Endothelial cell of umbilical vein (primary cell): ENCODE measurements around the gene PRCD.
"Not testable (repeated sequence)": the region's sequence is repeated elsewhere in the genome, so short reads cannot be mapped to it uniquely, and the experiment has no call there.

Source experiments
- EZH2 ChIP-seq: IDR thresholded peaks from 2 replicates; pipeline ENCODE4 v1.6.1; 2012; ENCODE audit warnings: borderline replicate concordance, low read depth, mild to moderate bottlenecking, moderate library complexity, low read length, inconsistent platforms; ENCODE audit not compliant: severe bottlenecking
- FOS ChIP-seq: IDR thresholded peaks from 2 replicates; pipeline ENCODE4 v1.6.1; 2011; ENCODE audit warnings: mild to moderate bottlenecking, low read length, moderate library complexity, borderline replicate concordance; ENCODE audit not compliant: insufficient read depth
- JUN ChIP-seq: IDR thresholded peaks from 2 replicates; pipeline ENCODE4 v1.6.1; 2011; ENCODE audit warnings: borderline replicate concordance, low read depth; ENCODE audit not compliant: insufficient read length, insufficient read depth
- MYC ChIP-seq: IDR thresholded peaks from one replicate; pipeline ENCODE4 v1.6.1; 2011; ENCODE audit warnings: mild to moderate bottlenecking, low read depth, low read length
- POLR2A ChIP-seq: IDR thresholded peaks from 2 replicates; pipeline ENCODE4 v1.6.1; 2012; ENCODE audit warnings: low read depth, mild to moderate bottlenecking, control low read depth, low read length
- POLR2AphosphoS5 ChIP-seq: IDR thresholded peaks from 2 replicates; pipeline ENCODE4 v1.6.1; 2012; ENCODE audit warnings: low read depth, mild to moderate bottlenecking, control low read depth, low read length, moderate library complexity; ENCODE audit not compliant: insufficient read depth
- TF ChIP-seq, protein P1 (sequence below), 2 donors: IDR thresholded peaks; 1 replicate in 1 of 2; 2 replicates in 1 of 2; pipeline ENCODE4 v1.5.1; 2011; ENCODE audit warnings: low read length in 2 of 2, mild to moderate bottlenecking in 2 of 2, moderate library complexity in 2 of 2, control low read depth in 1 of 2, inconsistent platforms in 1 of 2, low read depth in 1 of 2; ENCODE audit not compliant: insufficient read depth in 1 of 2; ENCODE audit errors: extremely low read depth in 1 of 2
- TF ChIP-seq, protein P2 (sequence below): IDR thresholded peaks from 2 replicates; pipeline ENCODE4 v1.6.1; 2011; ENCODE audit not compliant: insufficient read depth, insufficient read length

- TF ChIP-seq, protein P1, sequence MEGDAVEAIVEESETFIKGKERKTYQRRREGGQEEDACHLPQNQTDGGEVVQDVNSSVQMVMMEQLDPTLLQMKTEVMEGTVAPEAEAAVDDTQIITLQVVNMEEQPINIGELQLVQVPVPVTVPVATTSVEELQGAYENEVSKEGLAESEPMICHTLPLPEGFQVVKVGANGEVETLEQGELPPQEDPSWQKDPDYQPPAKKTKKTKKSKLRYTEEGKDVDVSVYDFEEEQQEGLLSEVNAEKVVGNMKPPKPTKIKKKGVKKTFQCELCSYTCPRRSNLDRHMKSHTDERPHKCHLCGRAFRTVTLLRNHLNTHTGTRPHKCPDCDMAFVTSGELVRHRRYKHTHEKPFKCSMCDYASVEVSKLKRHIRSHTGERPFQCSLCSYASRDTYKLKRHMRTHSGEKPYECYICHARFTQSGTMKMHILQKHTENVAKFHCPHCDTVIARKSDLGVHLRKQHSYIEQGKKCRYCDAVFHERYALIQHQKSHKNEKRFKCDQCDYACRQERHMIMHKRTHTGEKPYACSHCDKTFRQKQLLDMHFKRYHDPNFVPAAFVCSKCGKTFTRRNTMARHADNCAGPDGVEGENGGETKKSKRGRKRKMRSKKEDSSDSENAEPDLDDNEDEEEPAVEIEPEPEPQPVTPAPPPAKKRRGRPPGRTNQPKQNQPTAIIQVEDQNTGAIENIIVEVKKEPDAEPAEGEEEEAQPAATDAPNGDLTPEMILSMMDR (IDR thresholded peaks at IDR 0.05; ENCODE audit: extremely low read depth in 1 of 2, insufficient read depth in 1 of 2, low read depth in 1 of 2, low read length in 2 of 2): not testable (repeated sequence)
- not testable (repeated sequence) for TF ChIP-seq JUN, POLR2A, EZH2, POLR2AphosphoS5, MYC
- TF ChIP-seq FOS: peak; percentile 14
- TF ChIP-seq, protein P2, sequence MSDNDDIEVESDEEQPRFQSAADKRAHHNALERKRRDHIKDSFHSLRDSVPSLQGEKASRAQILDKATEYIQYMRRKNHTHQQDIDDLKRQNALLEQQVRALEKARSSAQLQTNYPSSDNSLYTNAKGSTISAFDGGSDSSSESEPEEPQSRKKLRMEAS: not testable (repeated sequence)
Measured at GRCh38 chr17:76563359-76563758, 23.5 kb downstream of the PRCD start.
